HG02678 (cell line): Measurements from ENCODE around the gene FBXL12.
A peak's percentile ranks its signal among the peaks of the same experiment; 100 is the strongest.
"Not testable (repeated sequence)": the region's sequence is repeated elsewhere in the genome, so short reads cannot be mapped to it uniquely, and the experiment has no call there.

Experiments used
- ATAC-seq: cut with Tn5 transposase; IDR thresholded peaks from one replicate; pipeline ENCODE4 v1.9.1; 2021; ENCODE audit warnings: mild to moderate bottlenecking, moderate library complexity; ENCODE audit not compliant: unreplicated experiment

FBXL12 gene

DNA sequence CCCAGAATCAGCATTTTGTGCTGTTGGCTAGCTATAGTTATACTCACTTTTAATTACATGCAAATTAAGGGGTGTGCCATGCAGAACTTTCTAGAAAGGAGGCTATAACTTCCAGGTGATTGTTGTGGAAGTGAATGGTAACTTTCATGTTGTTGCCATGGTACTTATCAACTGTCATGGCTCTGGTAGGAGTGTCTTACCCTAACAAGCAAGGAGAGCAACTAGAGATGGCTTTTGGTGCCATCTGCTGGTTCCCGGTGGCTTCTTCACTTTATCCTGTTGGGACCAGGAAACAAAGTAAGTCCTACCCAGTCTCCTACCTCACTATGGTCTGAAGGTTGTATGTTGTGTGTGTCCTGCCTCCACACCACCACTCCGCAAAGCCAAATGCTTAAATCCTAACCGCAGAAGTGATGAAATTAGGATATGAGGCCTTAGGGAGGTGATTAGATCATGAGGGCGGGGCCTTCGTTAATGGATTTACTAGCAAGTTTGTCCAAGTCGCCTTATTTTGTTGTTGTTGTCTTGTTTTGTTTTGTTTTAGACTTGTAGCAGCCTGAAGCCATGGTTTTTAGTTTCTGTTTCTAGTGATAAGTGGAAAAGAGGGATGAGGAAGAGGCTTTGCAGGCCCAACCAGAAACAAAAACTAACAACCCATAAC lies 22.6 kb downstream of the FBXL12 start:
- ATAC-seq: peak; percentile 40

DNA sequence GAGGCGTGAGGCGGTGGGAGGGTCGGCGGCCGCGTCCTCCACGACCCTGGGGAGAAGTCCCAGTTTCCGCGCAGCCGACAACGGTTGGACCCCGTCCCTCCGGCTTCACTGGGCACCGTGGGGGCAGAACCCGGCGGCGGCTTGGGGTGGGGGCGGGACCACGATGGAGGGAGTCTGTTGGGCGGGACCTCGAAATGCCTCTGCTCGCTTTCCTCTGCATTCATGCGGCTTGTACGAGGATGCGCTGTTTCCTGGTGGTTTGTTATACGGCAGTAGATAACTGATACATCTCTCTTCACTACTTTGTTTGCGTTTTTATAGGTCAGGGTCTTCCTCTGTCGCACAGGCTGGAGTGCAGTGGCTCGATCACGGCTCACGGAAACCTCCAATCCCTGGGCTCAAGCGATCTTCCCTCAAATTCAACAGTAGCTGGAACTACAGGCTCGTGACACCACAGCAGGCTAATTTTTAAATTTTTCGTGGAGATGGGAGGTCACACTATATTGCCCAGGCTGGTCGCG lies 25.7 kb downstream of the FBXL12 start:
- ATAC-seq: no peak

DNA sequence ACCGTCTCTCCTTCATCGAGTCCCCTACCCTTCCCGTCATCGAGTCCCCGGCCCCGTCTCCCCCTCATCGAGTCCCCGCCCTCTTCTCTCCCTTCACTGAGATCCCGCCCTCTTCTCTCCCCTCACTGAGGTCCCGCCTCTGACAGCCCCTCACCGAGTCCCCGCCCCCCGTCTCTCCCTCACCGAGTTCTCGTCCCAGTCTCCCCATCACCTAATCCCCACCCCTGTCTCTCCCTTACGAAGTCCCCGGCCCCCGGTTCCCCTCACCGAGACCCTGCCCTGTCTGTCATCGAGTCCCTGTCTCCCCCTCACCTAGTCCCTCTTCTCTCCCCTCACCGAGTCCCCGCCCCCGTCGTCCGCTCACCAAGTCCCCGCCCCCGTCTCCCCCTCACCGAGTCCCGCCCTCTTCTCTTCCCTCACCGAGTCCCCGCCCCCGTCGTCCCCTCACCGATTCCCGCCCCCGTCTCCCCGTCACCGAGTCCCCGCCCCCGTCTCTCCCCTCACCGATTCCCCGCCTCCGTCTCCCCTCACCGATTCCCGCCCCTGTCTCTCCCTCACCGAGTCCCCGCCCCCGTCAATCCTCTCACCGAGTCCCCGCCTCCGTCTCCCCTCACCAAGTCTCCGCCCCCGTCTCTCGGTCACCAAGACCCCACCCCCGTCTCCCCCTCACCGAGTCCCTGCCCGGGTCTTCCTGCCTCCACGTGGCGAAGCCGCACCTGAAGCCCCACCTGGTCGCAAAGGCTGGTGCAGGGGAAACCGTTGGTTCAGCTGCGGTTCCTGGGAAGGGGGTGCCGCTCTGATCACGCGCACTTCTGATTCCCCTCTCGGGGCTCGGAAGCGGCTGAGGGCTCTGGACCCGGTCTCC lies 26.4 kb downstream of the FBXL12 start:
- peak; percentile 52 for ATAC-seq

DNA sequence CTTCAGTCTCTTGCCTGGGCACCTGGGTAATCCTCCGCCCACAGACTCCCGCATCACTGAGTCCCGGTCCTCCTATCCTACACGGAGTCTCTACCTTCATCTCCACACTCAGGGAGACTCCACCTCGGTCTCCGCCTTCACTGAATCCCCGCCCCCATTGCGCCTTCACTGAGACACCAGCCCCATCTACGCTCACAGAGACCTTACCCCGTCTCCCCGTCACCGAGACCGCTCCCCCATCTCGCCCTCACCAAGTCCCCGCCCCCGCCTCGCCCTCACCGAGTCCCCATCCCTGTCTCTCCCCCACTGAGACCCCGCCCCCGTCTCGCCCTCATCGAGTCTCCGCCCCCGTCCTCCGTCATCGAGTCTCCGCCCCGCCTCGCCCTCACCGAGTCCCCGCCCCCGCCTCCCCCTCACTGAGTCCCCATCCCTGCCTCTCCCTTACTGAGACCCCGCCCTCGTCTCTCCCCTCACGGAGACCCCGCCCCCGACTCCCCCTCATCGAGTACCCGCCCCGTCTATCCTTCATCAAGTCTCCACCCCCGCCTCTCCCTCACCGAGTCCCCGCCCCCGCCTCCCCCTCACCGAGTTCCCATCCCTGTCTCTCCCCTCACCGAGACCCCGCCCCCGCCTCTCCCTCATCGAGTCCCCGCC lies 27.2 kb downstream of the FBXL12 start:
- peak; percentile 39 for ATAC-seq

DNA sequence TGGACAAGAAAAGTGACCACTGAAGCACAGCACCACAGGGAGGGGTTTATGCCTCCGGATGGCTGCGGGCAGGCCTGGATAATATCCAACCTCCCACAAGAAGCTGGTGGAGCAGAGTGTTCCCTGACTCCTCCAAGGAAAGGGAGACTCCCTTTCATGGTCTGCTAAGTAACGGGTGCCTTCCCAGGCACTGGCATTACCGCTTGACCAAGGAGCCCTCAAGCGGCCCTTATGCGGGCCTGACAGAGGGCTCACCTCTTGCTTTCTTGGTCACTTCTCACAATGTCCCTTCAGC lies 27.9 kb downstream of the FBXL12 start:
- not testable (repeated sequence) for ATAC-seq

DNA sequence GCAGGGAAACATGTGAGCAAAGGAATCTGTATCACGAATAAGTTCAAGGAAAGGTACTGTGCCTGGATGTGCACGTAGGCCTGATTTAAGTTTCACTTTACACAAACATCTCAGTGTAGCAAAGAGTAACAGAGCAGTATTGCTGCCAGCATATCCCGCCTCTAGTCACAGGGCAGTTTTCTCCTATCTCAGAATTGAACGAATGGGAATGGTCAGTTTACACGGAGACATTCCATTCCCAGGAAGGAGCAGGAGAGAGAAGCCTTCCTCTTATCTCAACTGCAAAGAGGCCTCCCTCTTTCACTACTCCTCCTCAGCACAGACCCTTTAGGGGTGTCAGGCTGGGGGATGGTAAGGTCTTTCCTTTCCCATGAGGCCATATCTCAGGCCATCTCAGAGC lies 29.3 kb downstream of the FBXL12 start:
- not testable (repeated sequence) for ATAC-seq

DNA sequence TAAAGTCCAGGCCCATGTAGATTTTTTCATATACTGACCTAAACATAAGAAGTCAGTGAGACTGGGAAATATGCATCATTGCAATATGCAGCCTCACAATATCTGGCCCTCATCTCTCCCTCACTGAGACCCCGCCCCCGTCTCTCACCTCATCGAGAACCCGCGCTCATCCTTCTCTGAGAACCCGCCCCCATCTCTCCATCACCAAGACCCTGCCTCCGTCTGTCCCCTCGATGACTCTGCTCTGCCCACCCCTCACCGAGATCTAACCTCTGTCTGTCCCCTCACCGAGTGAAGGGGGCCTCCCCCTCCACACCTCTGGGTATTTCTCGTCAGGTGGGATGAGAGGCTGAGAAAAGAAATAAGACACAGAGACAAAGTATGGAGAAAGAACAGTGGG lies 29.8 kb downstream of the FBXL12 start:
- no peak for ATAC-seq

DNA sequence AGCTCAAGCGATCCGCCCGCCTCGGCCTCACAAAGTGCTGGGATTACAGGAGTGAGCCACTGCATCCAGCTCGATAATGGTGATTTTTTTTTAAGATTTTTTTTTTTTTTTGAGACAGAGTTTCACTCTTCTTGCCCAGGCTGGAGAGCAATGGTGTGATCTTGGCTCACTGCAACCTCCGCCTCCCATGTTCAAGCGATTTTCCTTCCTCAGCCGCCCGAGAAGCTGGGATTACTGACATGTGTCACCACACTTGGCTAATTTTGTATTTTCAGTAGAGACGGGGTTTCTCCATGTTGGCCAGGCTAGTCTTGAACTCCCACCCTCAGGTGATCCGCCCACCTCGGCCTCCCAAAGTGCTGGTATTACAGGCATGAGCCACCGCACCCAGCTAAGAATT lies 30.3 kb downstream of the FBXL12 start:
- ATAC-seq: not testable (repeated sequence)

DNA sequence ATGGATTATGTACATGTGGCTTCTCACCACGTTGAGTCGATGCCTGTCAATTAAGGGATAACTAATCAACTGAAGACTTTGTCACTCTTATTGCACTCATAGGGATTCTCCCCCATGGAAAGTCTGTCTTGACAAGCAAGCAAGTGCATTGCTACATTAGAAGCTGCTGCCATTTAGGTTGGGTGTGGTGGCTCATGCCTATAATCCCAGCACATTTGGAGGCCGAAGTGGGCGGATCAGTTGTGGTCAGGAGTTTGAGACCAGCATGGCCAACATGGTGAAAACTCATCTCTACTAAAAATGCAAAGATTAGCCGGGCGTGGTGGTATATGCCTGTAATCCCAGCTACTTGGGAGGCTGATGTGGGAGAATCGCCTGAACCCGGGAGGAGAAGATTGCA lies 32.1 kb downstream of the FBXL12 start:
- ATAC-seq: no peak

DNA sequence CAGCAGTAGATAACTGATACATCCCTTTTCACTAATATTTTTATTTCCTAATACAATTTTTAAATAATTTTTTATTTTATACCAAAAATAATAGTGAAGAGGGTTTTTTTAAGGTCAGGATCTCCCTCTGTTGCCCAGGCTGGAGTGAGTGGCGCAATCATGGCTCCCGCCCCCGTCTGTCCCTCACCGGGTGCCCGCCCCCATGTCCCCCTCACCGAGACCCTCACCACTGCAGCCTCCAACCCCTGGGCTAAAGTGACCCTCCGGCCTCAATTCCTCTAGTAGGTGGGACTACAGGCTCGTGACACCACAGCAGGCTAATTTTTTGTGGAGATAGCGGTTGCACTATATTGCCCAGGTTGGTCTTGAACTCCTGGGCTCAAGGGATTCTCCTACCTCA lies 32.5 kb downstream of the FBXL12 start:
- ATAC-seq: no peak

DNA sequence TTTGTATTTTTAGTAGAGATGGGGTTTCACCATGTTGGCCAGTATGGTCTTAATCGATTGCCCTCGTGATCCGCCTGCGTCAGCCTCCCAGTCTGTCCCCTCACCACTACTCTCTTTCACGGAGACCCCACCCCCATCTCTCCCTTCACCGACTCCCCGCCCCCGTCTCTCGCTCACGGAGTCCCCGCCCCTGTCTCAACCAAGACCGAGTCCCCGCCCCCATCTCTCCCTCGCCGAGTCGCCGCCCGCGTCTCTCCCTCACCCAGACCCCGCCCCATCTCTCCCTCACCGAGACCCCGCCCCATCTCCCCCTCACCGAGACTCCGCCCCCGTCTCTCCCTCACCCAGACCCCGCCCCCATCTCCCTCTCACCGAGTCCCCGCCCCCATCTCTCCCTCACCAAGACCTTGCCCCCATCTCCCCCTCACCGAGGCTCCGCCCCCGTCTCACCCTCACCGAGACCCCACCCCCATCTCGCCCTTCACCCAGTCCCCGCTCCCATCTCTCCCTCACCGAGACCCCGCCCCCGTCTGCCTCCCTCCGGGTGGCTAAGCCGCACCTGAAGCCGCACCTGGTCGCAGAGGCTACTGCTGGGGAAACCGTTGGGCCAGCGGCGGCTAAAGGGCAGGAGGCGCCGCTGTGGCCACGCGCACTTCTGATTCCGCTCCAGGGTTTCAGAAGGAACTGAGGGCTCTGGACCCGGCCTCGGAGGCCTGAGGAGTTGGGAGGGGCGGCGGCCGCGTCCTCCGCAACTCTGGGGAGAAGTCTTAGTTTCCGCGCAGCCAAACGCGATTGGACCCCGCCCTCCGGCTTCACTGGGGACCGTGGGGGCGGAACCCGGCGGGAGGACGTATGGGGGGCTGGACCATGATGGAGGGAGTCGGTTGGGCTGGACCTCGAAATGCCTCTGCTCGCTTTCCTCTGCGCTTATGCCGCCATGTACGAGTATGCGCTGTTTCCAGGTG lies 33.2 kb downstream of the FBXL12 start:
- ATAC-seq: peak; percentile 76

DNA sequence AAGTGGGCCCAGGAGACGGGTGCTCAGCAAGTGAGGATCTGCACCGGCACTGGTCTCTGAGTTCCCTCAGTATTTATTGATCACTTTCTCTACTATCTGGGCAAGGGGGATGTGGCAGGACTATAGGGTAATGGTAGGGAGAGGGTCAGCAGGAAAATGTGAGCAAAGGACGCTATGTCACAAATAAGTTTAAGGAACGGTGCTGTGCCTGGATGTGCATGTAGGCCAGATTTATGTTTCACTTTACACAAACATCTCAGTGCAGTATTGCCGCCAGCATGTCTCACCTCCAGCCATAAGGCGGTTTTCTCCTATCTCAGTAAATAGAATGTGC lies 34.7 kb downstream of the FBXL12 start:
- not testable (repeated sequence) for ATAC-seq

DNA sequence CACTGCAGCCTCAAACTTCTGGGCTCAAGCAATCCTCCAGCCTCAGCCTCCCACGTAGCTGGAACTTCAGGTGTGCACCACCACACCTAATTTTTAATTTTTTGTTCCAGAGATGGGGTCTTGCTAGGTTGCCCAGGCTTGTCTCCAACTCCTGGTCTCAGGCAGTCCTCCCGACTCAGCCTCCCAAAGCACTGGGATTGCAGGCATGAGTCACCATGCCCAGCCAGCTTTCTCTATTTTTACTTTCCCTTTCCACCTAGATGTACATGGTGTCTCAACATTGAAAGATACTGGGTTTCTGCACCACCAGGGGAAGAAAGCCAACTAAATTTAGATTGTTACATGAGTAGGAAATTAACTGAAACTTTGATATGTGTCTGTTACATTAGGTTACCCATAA lies 36.5 kb downstream of the FBXL12 start:
- no peak for ATAC-seq

DNA sequence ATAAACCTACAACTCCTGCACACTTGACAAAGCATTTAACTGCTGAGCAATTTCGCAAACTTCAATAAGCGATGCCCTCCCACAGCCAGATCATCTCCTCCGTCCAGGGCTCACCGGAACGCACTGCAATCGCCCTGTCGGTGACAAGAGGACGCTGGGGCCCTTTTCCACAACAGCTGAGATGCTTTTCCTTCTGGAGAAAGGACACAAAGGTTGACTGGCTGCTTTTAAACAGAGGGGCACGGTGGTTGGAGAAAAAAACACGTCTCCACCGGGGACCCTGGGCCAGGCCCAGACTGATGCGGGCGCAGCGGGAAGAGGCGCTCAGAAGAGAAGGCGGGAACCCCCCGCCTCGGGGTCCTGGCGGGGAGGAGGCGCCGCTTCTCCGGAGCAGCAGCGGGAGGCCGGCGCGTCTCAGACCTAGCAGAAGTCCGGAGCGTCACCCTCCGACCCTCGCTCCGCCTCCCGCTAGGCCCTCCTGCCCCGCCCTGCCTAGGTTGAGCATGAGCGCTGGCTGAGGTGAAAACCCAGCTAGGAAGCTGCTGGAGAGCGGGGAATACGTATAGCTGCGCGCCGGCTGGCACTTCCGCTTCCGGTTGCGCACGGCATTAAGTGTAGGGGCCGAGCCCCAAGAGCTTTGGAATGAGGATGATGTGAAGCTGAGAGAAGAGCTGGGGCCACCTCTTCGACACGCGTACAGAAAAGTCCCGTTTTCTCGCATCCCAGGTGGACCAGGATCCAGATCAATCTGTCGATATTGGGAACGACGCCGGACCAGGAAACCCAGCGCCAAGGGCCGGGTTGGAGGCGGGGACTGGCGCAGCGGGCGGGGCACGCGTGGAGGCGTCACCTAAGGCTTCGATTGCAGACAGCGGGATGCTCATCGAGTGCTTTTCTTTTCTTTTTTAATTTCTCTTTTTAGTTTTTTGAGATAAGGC lies 50.4 kb downstream of the FBXL12 start, which contains the start of gene ZNF846:
TSS of gene ZNF846 (minus strand) at position 564 of the 938 bp plus-strand sequence. CDS start 3,788 bp downstream, outside the sequence.
- ATAC-seq: peak; percentile 98
